Fibroblast of pulmonary artery (primary cell): ENCODE measurements around the gene ZMIZ1.
A peak's percentile ranks its signal among the peaks of the same experiment; 100 is the strongest.

ENCODE experiments used
- DNase-seq: peaks from one replicate; pipeline ENCODE4 v3.0.0-alpha.2; 2010; ENCODE audit warnings: low read depth
- H3K4me3 ChIP-seq: replicated peaks from 2 replicates; pipeline ENCODE4 v1.5.1; 2011; ENCODE audit warnings: low read depth, mild to moderate bottlenecking, control low read depth, low read length, moderate library complexity
- CTCF ChIP-seq: IDR thresholded peaks from 2 replicates; pipeline ENCODE4 v1.5.1; 2011; ENCODE audit warnings: mild to moderate bottlenecking, control low read depth, low read length, inconsistent platforms; ENCODE audit errors: missing control alignments

Gene ZMIZ1

GRCh38 chr10:79149345-79149661, 80.5 kb downstream of the ZMIZ1 start:
- H3K4me3 ChIP-seq = no peak overlapping the region
- no peak for DNase-seq
- no peak for TF ChIP-seq CTCF

- H3K4me3 ChIP-seq = no peak overlapping the region
- no peak for TF ChIP-seq CTCF
- peak; percentile 59 for DNase-seq
Measured at GRCh38 chr10:79149662-79150443, 81.1 kb downstream of the ZMIZ1 start.

GRCh38 chr10:79150444-79150754, 81.6 kb downstream of the ZMIZ1 start:
- no peak for TF ChIP-seq CTCF
- H3K4me3 ChIP-seq = no peak overlapping the region
- DNase-seq = no peak

GRCh38 chr10:79152423-79152817, 83.7 kb downstream of the ZMIZ1 start:
- no peak for TF ChIP-seq CTCF
- H3K4me3 ChIP-seq = no peak overlapping the region
- no peak for DNase-seq

- DNase-seq = no peak
- TF ChIP-seq CTCF = no peak
- no peak overlapping the region for H3K4me3 ChIP-seq
Measured at GRCh38 chr10:79153745-79154144, 85.0 kb downstream of the ZMIZ1 start.

- no peak overlapping the region for H3K4me3 ChIP-seq
- no peak for DNase-seq
Measured at GRCh38 chr10:79155301-79156081, 86.7 kb downstream of the ZMIZ1 start.

More at GRCh38 chr10:79155301-79156081, 86.7 kb downstream of the ZMIZ1 start:
- TF ChIP-seq CTCF = no peak
